OCI-LY1 (cell line): ENCODE measurements around the gene PARN.

Source experiments
- H2AFZ ChIP-seq: fragments of 200-600 bp; sonication (generic), shearing (Covaris generic); 2 replicates; pipeline ENCODE4 v1.6.0; 2014; ENCODE audit warnings: antibody characterized with exemption, mild to moderate bottlenecking, low read length
- H3F3A ChIP-seq: fragments of 200-600 bp; sonication (generic), shearing (Covaris generic); 2 replicates; pipeline ENCODE4 v1.6.0; 2014; ENCODE audit warnings: mild to moderate bottlenecking, antibody characterized with exemption, low read length, moderate library complexity; ENCODE audit not compliant: insufficient read depth
- H3K27ac ChIP-seq: fragments of 200-600 bp; sonication (generic); 2 replicates; pipeline ENCODE4 v1.5.1; 2014; ENCODE audit warnings: low read length, mixed run types, mild to moderate bottlenecking, low read depth; ENCODE audit not compliant: poor library complexity, severe bottlenecking
- H3K27me3 ChIP-seq: fragments of 200-600 bp; sonication (generic); 2 replicates; pipeline ENCODE4 v1.6.0; 2014; ENCODE audit warnings: antibody characterized with exemption, mild to moderate bottlenecking, low read length, moderate library complexity; ENCODE audit not compliant: insufficient read depth
- H3K36me3 ChIP-seq: fragments of 200-600 bp; sonication (generic); 2 replicates; pipeline ENCODE4 v1.6.1; 2014; ENCODE audit warnings: mild to moderate bottlenecking, antibody characterized with exemption, low read length, moderate library complexity, mixed read lengths; ENCODE audit not compliant: insufficient read depth
- H3K4me1 ChIP-seq: fragments of 200-600 bp; sonication (generic); 2 replicates; pipeline ENCODE4 v1.5.1; 2014; ENCODE audit warnings: mild to moderate bottlenecking, low read length, moderate library complexity; ENCODE audit not compliant: insufficient read depth, severe bottlenecking
- H3K4me2 ChIP-seq: fragments of 200-600 bp; sonication (generic), shearing (Covaris generic); 2 replicates; pipeline ENCODE4 v1.6.1; 2014; ENCODE audit warnings: low read length
- H3K4me3 ChIP-seq: fragments of 200-600 bp; sonication (generic); 2 replicates; pipeline ENCODE4 v1.5.1; 2014; ENCODE audit warnings: low read length, low read depth, mild to moderate bottlenecking, mixed read lengths; ENCODE audit not compliant: poor library complexity, severe bottlenecking
- H3K79me2 ChIP-seq: fragments of 200-600 bp; shearing (Covaris generic); 2 replicates; pipeline ENCODE4 v1.6.1; 2016; ENCODE audit warnings: mixed run types, low read length, mixed read lengths; ENCODE audit not compliant: insufficient read depth
- H3K9ac ChIP-seq: fragments of 200-600 bp; sonication (generic), shearing (Covaris generic); 2 replicates; pipeline ENCODE4 v1.6.1; 2014; ENCODE audit warnings: mild to moderate bottlenecking, low read length, mixed read lengths
- H3K9me2 ChIP-seq: fragments of 200-600 bp; sonication (generic), shearing (Covaris generic); 2 replicates; pipeline ENCODE4 v1.6.1; 2014; ENCODE audit warnings: low read depth, mild to moderate bottlenecking, low read length, mixed read lengths
- H3K9me3 ChIP-seq: fragments of 200-600 bp; shearing (Covaris generic); 2 replicates; pipeline ENCODE4 v1.6.1; 2014; ENCODE audit warnings: low read length, mixed read lengths
- H4K20me1 ChIP-seq: fragments of 200-600 bp; sonication (generic), shearing (Covaris generic); 2 replicates; pipeline ENCODE4 v1.6.0; 2016; ENCODE audit warnings: mild to moderate bottlenecking, low read length; ENCODE audit not compliant: insufficient read depth
- CTCF ChIP-seq: fragments of 200-600 bp; sonication (generic), shearing (Covaris generic); IDR thresholded peaks from 2 replicates; pipeline ENCODE4 v1.5.1; 2017; ENCODE audit warnings: mild to moderate bottlenecking, antibody characterized with exemption, low read length, moderate library complexity, mixed read lengths
- EZH2 ChIP-seq: fragments of 200-600 bp; sonication (generic), shearing (Covaris generic); IDR thresholded peaks from 2 replicates; pipeline ENCODE4 v1.8.0; 2017; ENCODE audit warnings: borderline replicate concordance, mixed run types, mild to moderate bottlenecking, antibody characterized with exemption, low read length, moderate library complexity, mixed read lengths

The PARN gene

GRCh38 chr16:14572535-14572934, 57.5 kb downstream of the PARN start:
- H3K4me3 ChIP-seq, result no peak overlapping the region
- H4K20me1 ChIP-seq, result no peaks in the 10 kb centered on the region
- no peak overlapping the region for H2AFZ ChIP-seq
- peaks cover 8% of the 10 kb centered on the region for H3K9me3 ChIP-seq
- no peaks in the 10 kb centered on the region for H3K27me3 ChIP-seq
- no peaks in the 10 kb centered on the region for H3K9me2 ChIP-seq
- no peaks in the 10 kb centered on the region for H3K4me1 ChIP-seq
- no peak overlapping the region for H3K27ac ChIP-seq
- H3K36me3 ChIP-seq, result peaks cover 50% of the 10 kb centered on the region
- no peak overlapping the region for H3K4me2 ChIP-seq
- TF ChIP-seq EZH2 (no peak), CTCF (no peak)
- no peaks in the 10 kb centered on the region for H3K79me2 ChIP-seq
- H3F3A ChIP-seq, result no peaks in the 10 kb centered on the region
- H3K9ac ChIP-seq, result no peak overlapping the region

- peaks cover 25% of the 10 kb centered on the region; the same call in 1 of the 2 replicates for H3K36me3 ChIP-seq
- no peaks in the 10 kb centered on the region for H3K79me2 ChIP-seq
- no peaks in the 10 kb centered on the region for H3K9me3 ChIP-seq
- H2AFZ ChIP-seq, result no peak overlapping the region
- no peaks in the 10 kb centered on the region for H4K20me1 ChIP-seq
- no peak overlapping the region for H3K9ac ChIP-seq
- no peak overlapping the region for H3K27ac ChIP-seq
- TF ChIP-seq EZH2, result no peak
- TF ChIP-seq CTCF, result no peak
- H3K4me3 ChIP-seq, result no peak overlapping the region
- no peaks in the 10 kb centered on the region for H3K27me3 ChIP-seq
- H3K9me2 ChIP-seq, result no peaks in the 10 kb centered on the region
- no peaks in the 10 kb centered on the region for H3F3A ChIP-seq
- peaks cover 26% of the 10 kb centered on the region for H3K4me1 ChIP-seq
- H3K4me2 ChIP-seq, result no peak overlapping the region
Observed at GRCh38 chr16:14569213-14569612, 60.8 kb downstream of the PARN start.

GRCh38 chr16:14566599-14566998, 63.5 kb downstream of the PARN start:
- no peaks in the 10 kb centered on the region for H3K79me2 ChIP-seq
- H3K9me2 ChIP-seq, result no peaks in the 10 kb centered on the region
- H3K27ac ChIP-seq, result peak overlapping the region; percentile 79
- no peak overlapping the region for H2AFZ ChIP-seq
- H3K4me2 ChIP-seq, result no peak overlapping the region
- H3K4me3 ChIP-seq, result no peak overlapping the region
- H4K20me1 ChIP-seq, result no peaks in the 10 kb centered on the region
- H3K9me3 ChIP-seq, result no peaks in the 10 kb centered on the region
- no peaks in the 10 kb centered on the region for H3K27me3 ChIP-seq
- TF ChIP-seq EZH2 (no peak), CTCF (no peak)
- H3F3A ChIP-seq, result no peaks in the 10 kb centered on the region
- peaks cover 24% of the 10 kb centered on the region; the same call in 1 of the 2 replicates for H3K36me3 ChIP-seq
- H3K4me1 ChIP-seq, result peaks cover 33% of the 10 kb centered on the region
- no peak overlapping the region for H3K9ac ChIP-seq
